Heart left ventricle (tissue), 16 donors: ENCODE measurements around the gene SMARCD3. TPM values are rescaled to one million over a fixed set of nuclear protein-coding genes. Genes with fewer than 3 reads are reported as not detected.

Source experiments
- ATAC-seq, 4 donors: fragments of 200-7000 bp; cut with Tn5 transposase; one replicate each; pipeline ENCODE4 v1.9.1; 2020 to 2022; ENCODE audit warnings: moderate library complexity in 4 of 4, mild to moderate bottlenecking in 3 of 4, moderate number of reproducible peaks in 1 of 4
- DNase-seq, 5 donors: peaks; one replicate each; pipeline ENCODE4 v3.0.0-alpha.2; 2020
- H3K27ac ChIP-seq, 12 donors: fragments of 200-600 bp; sonication (generic) in 4 of 12; one replicate each; pipeline versions ENCODE4 v1.5.0 to v1.8.0; 2016 to 2022; ENCODE audit warnings: mild to moderate bottlenecking in 2 of 12
- H3K27me3 ChIP-seq, 9 donors: fragments of 200-600 bp; sonication (generic) in 2 of 9; one replicate each; pipeline versions ENCODE4 v1.5.1 to v1.8.0; 2016 to 2022; ENCODE audit warnings: mild to moderate bottlenecking in 3 of 9
- H3K36me3 ChIP-seq, 9 donors: fragments of 200-600 bp; sonication (generic) in 2 of 9; one replicate each; pipeline versions ENCODE4 v1.5.0 to v1.8.0; 2018 to 2022; ENCODE audit warnings: mild to moderate bottlenecking in 2 of 9
- H3K4me1 ChIP-seq, 12 donors: fragments of 200-600 bp; sonication (generic) in 4 of 12; one replicate each; pipeline versions ENCODE4 v1.5.0 to v1.8.0; 2016 to 2022; ENCODE audit warnings: mild to moderate bottlenecking in 3 of 12
- H3K4me3 ChIP-seq, 12 donors: fragments of 200-600 bp; sonication (generic) in 4 of 12; one replicate each; pipeline versions ENCODE4 v1.5.0 to v1.8.0; 2017 to 2022; ENCODE audit warnings: mild to moderate bottlenecking in 9 of 12, moderate library complexity in 4 of 12
- H3K9me3 ChIP-seq, 12 donors: fragments of 200-600 bp; sonication (generic) in 4 of 12; one replicate each; pipeline versions ENCODE4 v1.5.0 to v1.8.0; 2016 to 2022; ENCODE audit warnings: mild to moderate bottlenecking in 1 of 12
- CTCF ChIP-seq, 12 donors: fragments of 200-600 bp; sonication (generic) in 4 of 12; IDR thresholded peaks; one replicate each; pipeline versions ENCODE4 v1.5.0 to v1.8.0; 2018 to 2022; ENCODE audit warnings: antibody characterized with exemption in 12 of 12, mild to moderate bottlenecking in 5 of 12
- POLR2A ChIP-seq, 2 donors: fragments of 450-650 bp; IDR thresholded peaks; one replicate each; pipeline ENCODE4 v1.6.1; 2017; ENCODE audit warnings: antibody characterized with exemption in 2 of 2, mild to moderate bottlenecking in 2 of 2, moderate library complexity in 2 of 2
- WGBS, 4 donors: extraction: QIAGEN DNeasy Blood & Tissue Kit in 2 of 4; methylation state at CpG; one replicate each; pipeline versions ENCODE4 v1.1.5 to v1.1.7; 2013 to 2018; 5-methylcytosine and 5-hydroxymethylcytosine counted together
- intact Hi-C, 10 donors: fragments of 100-400 bp; cut with DNase I; formaldehyde crosslinking; loops; one replicate each; pipeline versions ENCODE4 v1.11.1 to v1.14.2; 2022
- polyA plus RNA-seq, 2 donors: library from polyadenylated mRNA; stranded (reverse); fragments of 200-250 nt; gene quantifications; one replicate each; pipeline ENCODE4 v1.2.3, GENCODE V29; 2013
- total RNA-seq, 9 donors: library from RNA; depleted of rRNA in 2 of 9; stranded (reverse); fragments of >200 nt in 2 of 9; fragmentation: NEBNext Ultra II Directional in 3 of 9; extraction: Animal tissue kit (Norgen Biotek cat#: 25700) in 3 of 9; gene quantifications; one replicate each; pipeline versions ENCODE4 v1.1.0 to v1.2.4, GENCODE V29; 2016 to 2023
- donor health status: ischemic (EF 13 %, LVEDD 7.1; RV severe dilation, severe dysfunction).
- donor health status: healthy with polysubstance abuse.
- donor health status: DM: no; HTN: yes; CAD: no.
- donor health status: DM: no; HTN: no; CAD: no.
- donor health status: ischemic (EF 25% LVEDD 6.9; RV normal size, moderate dysfunction).
- donor health status: ischemic (EF 25% LVEDD 5.7; RV mildly dilated, moderate dysfunction).
- donor health status: healthy.
- donor health status: DM: yes; HTN: yes; CAD: no.
- donor health status: ischemic (EF 35%, LVEDD 5.7; RV mildly dilated, moderate dysfunction).
- donor health status: nonischemic (EF 11% LVEDD 7.7; RV severe dilation, severe dysfunction).
- donor health status: DM: yes; HTN: yes; CAD: no.
- donor health status: PGD.
- donor health status: ischemic (EF 29% LVEDD 5.4; RV normal size, mild dysfunction).
- donor health status: nonischemic (EF 23%, LVEDD 6.1; RV moderate dilation, normal function).

Gene SMARCD3
- total and polyA plus RNA-seq, 11 donors, result 59.7 to 108 (median 92.2) TPM

DNA sequence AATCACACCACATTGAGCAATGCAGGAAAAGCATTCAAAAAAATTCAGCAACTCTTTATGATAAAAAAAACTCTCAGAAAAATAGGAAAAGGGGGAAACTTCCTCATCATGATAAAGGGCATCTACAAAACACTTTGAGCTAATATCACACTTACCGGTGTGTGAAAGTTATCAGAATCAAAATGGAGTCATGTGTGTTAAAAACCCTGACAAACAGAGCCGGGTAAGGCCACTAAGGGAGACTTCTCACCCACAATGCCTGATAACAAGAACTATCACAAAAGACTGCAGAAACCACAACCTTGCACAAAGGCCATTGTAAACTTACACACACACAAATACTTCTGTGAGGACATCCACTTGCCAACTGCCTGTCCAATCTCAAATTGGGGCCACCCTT lies 34.8 kb upstream of the SMARCD3 start:
- ATAC-seq, result no peak
- 78 to 86% (median 82%) methylated on average over 2 of the region's 2 CpGs for WGBS, 4 donors
- peaks cover 0 to 35% (median 4%) of the 10 kb centered on the region in 9 donors for H3K27me3 ChIP-seq

DNA sequence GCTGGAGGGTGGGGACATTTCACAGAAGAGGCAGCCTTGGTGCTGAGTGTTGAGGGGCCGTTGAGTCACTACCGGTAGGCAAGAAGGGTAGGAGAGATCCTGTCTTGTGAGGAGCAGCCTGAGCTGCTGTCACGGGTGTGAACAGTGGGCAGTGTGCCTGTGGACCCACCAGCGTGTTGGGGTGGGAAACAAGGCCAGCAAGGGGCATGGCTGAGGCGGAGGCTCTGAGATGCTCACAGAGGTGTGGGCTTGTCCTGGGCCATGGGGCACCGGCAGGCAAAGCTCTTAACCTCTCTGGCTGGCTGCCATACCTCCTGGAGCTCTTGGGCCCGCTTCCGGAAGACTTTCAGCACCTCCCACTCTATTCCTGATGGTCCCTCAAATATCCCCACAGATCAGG lies 33.6 kb upstream of the SMARCD3 start:
- H3K4me1 ChIP-seq, result peaks cover 0 to 6% (median 3%) of the 10 kb centered on the region in 12 donors
- H3K36me3 ChIP-seq, result no peaks in the 10 kb centered on the region
- no peak overlapping the region for H3K4me3 ChIP-seq
- H3K27ac ChIP-seq, result no peak overlapping the region
- intact Hi-C loops, result no loop called here
- ATAC-seq (peak in 1 of 4 donors; percentile 27), DNase-seq (no peak)
- peaks cover 0 to 35% (median 4%) of the 10 kb centered on the region in 9 donors for H3K27me3 ChIP-seq
- no peak for TF ChIP-seq POLR2A (IDR thresholded peaks at IDR 0.05)
- no peak for TF ChIP-seq CTCF (IDR thresholded peaks at IDR 0.05)
- H3K9me3 ChIP-seq, result no peaks in the 10 kb centered on the region
- 54 to 63% (median 58%) methylated on average over 5 to 8 of the region's 8 CpGs for WGBS, 4 donors

More for the DNA sequence above, 34.8 kb upstream of the SMARCD3 start:
- Histone ChIP-seq H3K4me1 (no peaks in the 10 kb centered on the region), H3K9me3 (no peaks in the 10 kb centered on the region), H3K4me3 (no peak overlapping the region), H3K27ac (no peak overlapping the region), H3K36me3 (no peaks in the 10 kb centered on the region)
- TF ChIP-seq CTCF (IDR thresholded peaks at IDR 0.05), result no peak
- TF ChIP-seq POLR2A (IDR thresholded peaks at IDR 0.05), result no peak
- no peak for DNase-seq
- intact Hi-C loops, result no loop called here

DNA sequence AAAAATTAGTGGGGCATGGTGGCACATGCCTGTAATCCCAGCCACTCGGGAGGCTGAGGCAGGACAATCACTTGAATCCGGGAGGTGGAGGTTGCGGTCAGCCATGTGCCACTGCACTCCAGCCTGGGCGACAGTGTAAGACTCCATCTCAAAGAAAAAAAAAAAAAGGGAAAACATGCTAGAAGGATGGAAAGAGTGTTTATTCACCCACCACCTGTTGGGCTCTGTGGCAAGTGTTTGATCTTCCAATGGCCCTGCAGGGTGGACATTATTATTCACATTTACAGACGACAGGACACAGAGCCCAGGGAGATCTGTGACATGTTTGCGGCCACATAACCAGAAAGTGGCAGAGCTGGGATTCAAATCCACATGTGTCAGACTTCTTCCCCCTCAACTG lies 33.2 kb upstream of the SMARCD3 start:
- Histone ChIP-seq H3K4me3 (no peak overlapping the region), H3K27ac (no peak overlapping the region), H3K4me1 (peaks cover 0 to 10% (median 3%) of the 10 kb centered on the region in 12 donors), H3K27me3 (peaks cover 0 to 35% (median 4%) of the 10 kb centered on the region in 9 donors), H3K9me3 (no peaks in the 10 kb centered on the region), H3K36me3 (no peaks in the 10 kb centered on the region)
- TF ChIP-seq CTCF (IDR thresholded peaks at IDR 0.05) (no peak), POLR2A (IDR thresholded peaks at IDR 0.05) (no peak)
- 65 to 76% (median 74%) methylated on average over 6 of the region's 6 CpGs for WGBS, 4 donors
- ATAC-seq, result no peak
- intact Hi-C loops, result no loop called here
- no peak for DNase-seq

- peaks cover 0 to 15% (median 3%) of the 10 kb centered on the region in 12 donors for H3K4me1 ChIP-seq
- 81 to 87% (median 87%) methylated on average over 9 of the region's 9 CpGs for WGBS, 4 donors
- DNase-seq (no peak), ATAC-seq (no peak)
- TF ChIP-seq CTCF (IDR thresholded peaks at IDR 0.05) (no peak), POLR2A (IDR thresholded peaks at IDR 0.05) (no peak)
- H3K27me3 ChIP-seq, result peaks cover 0 to 35% (median 4%) of the 10 kb centered on the region in 9 donors
- H3K9me3 ChIP-seq, result no peaks in the 10 kb centered on the region
- no peaks in the 10 kb centered on the region for H3K36me3 ChIP-seq
- no peak overlapping the region for H3K27ac ChIP-seq
- H3K4me3 ChIP-seq, result no peak overlapping the region
- intact Hi-C loops, result no loop called here
These were observed 32.0 kb upstream of the SMARCD3 start for GRCh38 chr7:151280388-151281019.
